Measurements from ENCODE around the gene RIN1.

The RIN1 gene

DNA sequence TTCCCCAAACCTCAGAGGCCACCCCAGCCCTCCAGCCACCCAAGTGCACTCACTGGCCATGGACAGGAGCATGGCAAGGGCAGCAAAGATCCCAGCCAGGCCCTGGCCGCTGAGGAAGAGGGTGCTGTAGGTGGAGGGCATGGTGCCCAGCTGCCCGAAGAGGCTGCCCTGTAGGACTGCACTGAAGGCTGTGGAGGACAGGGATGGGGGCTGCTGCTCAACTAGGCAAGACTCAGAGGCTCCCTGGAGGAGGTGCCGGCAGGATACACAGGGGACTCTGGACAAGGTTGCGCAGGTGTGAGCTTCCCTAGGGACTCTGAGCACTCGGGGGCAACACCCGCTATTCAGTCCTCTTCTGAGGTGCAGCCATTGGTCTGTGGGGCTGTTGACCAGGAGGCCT is 32.2 kb upstream of the RIN1 start:
- no peak overlapping the region for H3K4me3 ChIP-seq (ENCODE audit: low read depth, low read length)
- TF ChIP-seq, protein P1, sequence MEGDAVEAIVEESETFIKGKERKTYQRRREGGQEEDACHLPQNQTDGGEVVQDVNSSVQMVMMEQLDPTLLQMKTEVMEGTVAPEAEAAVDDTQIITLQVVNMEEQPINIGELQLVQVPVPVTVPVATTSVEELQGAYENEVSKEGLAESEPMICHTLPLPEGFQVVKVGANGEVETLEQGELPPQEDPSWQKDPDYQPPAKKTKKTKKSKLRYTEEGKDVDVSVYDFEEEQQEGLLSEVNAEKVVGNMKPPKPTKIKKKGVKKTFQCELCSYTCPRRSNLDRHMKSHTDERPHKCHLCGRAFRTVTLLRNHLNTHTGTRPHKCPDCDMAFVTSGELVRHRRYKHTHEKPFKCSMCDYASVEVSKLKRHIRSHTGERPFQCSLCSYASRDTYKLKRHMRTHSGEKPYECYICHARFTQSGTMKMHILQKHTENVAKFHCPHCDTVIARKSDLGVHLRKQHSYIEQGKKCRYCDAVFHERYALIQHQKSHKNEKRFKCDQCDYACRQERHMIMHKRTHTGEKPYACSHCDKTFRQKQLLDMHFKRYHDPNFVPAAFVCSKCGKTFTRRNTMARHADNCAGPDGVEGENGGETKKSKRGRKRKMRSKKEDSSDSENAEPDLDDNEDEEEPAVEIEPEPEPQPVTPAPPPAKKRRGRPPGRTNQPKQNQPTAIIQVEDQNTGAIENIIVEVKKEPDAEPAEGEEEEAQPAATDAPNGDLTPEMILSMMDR (IDR thresholded peaks at IDR 0.05; ENCODE audit: insufficient read depth, low read depth, low read length, missing control alignments) = no peak
- no peak for DNase-seq (ENCODE audit: low read depth)

DNA sequence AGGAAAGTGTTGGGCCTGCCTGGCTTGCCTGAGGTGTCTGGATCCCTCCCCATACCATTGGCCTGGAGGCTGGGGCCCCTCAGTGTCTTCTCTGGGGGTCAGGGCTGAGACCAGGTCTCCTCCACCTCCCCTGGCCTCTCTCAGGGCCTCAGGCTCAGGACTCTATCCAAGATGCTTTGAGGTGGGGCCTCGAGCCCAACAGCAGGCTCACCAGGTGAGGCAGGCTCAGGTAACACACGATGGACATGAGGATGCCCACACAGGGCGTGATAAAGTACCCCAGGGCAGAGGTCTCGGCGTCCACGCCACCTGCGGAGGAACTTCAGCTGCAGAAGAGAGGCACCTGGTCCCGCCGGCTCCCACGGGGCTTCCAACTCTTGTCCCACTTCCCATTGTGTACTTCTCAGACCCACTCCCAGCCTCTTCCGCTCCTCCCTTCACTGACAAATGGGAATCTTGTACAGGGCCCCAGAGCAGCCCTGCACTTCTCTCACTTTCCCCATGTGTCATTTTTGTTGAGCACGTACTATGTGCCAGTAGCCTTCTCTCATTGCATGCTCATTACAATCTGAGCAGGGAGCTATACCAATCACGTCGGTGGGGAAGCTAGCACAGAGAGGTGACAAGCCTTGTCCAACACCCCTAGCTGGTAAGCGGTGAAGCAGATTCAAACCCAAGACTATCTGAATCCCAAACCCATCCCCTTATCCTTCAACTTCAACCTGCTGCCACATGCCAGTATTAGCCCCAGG is 31.5 kb upstream of the RIN1 start:
- TF ChIP-seq, protein P1 (IDR thresholded peaks at IDR 0.05; ENCODE audit: insufficient read depth, low read depth, low read length, missing control alignments) = no peak
- H3K4me3 ChIP-seq (ENCODE audit: low read depth, low read length) = no peak overlapping the region
- no peak for DNase-seq (ENCODE audit: low read depth)

DNA sequence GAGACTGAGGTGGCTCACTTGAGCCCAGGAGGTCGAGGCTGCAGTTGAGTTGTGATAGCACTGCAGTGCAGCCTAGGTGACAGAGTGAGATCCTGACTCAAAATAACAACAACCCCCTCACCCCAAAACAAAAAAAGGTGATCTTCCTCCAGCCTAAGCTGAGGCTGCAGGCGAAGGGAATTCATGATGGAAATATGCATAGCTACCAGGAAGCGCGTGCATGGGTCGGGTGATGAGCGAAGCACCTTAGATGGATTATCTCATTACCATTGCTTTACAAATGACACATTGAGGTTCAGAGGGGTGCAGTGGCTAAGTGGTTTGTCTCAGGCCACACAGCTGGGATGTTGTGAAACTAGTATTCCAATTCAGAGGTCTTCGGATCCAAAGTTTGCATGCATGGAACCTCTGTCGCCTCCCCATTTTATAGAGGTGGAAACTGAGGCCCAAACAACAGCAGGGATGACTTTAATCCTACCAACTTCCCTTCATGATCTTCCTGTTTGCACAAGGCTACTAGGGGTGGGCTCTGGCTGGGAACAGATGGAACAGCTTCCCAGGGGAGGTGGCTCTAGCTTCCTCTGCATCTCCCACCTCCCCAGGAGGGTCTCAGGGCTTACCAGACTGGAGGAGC is 30.7 kb upstream of the RIN1 start:
- DNase-seq (ENCODE audit: low read depth) = no peak
- TF ChIP-seq, protein P1 (IDR thresholded peaks at IDR 0.05; ENCODE audit: insufficient read depth, low read depth, low read length, missing control alignments) = no peak

DNA sequence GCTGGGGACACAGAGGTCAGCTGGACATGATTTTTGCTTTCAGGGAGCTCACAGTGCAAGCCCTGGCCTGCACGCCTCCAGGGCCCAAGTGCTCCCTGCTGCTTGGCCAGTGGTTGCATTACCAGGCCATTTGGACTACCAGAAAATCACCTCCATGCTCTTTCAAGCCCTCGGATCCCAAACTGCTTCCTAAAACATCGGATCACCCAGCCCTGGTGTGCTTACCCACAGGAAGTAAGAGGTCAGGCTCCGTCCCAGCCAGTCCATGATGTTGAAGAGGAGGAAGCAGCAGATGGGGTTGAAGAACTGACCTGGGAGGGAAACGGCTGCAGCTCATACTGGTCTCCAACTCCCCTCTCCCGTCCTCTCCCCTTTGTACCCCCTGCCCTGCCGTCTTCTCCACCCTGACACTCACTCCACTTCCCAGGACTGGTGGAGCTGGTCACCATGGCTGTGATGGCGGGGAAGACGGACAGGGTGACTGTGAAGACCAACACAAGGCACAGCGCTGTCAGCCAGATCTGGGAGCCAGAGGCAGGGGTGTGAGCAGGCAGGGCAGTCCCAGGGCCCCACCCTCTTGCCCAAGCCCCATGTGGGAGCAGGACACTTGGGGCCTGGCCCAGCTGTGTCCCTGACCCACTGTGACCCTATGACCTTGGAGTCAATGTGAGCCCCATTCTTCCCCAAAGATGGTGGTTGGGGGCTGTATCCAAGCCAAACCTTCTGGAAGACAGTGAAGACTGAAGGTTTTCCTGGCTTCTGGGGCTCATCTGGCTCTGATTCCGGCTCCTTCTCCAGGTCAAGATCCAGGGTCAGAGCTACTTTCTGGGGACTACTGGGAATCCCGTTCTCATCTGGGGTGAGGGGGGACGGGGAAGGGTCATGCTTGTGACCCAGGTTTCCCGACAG is 29.7 kb upstream of the RIN1 start:
- DNase-seq (ENCODE audit: low read depth) = no peak
- no peak overlapping the region for H3K4me3 ChIP-seq (ENCODE audit: low read depth, low read length)
- TF ChIP-seq, protein P1 (IDR thresholded peaks at IDR 0.05; ENCODE audit: insufficient read depth, low read depth, low read length, missing control alignments) = no peak

More for the DNA sequence above, 30.7 kb upstream of the RIN1 start:
- no peak overlapping the region for H3K4me3 ChIP-seq (ENCODE audit: low read depth, low read length)

DNA sequence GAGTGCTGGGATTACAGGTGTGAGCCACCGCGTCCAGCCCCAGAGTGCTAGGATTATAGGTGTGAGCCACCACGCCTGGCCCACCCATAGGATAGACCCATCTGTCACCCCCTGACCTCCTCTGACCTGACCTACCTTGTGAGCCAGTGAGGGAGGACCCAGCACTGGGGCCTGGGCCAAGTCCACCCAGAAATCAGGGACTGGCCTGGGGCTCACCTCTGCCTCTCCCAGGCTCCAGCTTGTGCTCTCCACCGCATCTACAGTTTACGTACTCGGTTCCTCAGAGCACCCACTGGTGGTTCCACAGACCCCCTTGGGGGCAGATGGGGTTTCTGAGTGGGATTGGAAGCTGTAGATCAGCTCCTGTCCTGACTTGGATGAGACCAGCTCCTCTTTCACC is 28.9 kb upstream of the RIN1 start:
- no peak for DNase-seq (ENCODE audit: low read depth)
- TF ChIP-seq, protein P1 (IDR thresholded peaks at IDR 0.05; ENCODE audit: insufficient read depth, low read depth, low read length, missing control alignments) = no peak
- H3K4me3 ChIP-seq (ENCODE audit: low read depth, low read length) = no peak overlapping the region

DNA sequence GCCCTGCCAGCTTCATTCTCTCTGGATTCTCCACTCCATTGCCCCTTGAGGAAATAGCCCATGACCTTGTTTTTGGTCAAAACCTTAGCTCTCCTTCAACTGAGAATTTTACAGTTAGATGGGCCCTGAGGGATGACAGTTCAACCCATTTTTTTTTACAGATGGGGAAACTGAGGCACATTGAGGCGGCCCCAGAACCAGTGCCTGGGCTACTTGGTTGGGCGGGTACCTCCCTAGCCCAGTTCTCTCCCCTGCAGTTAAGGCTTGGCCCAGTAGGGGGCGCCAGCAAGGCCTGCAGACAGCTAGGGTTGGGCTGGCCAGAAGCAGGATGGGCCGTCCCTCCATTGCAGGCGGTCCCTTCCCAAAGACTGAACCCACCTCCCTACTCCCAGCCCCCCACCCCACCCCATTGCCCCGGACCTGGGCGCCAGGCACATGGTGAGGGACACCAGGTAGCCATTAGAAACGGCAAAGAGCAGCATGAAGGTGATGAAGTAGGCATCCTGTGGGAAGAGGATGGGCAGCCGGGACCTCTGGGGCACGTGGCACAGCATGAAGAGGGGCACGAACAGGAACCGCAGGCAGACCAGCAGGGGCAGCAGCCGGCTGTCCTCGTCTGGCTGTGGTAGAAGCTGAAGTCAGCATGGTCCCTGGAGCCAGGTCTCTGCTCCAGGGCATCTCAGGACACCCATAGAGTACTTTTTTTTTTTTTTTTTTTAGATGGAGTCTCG is 27.7 kb upstream of the RIN1 start:
- no peak overlapping the region for H3K4me3 ChIP-seq (ENCODE audit: low read depth, low read length)
- peak; percentile 68 for DNase-seq (ENCODE audit: low read depth)
- TF ChIP-seq, protein P1 (IDR thresholded peaks at IDR 0.05; ENCODE audit: insufficient read depth, low read depth, low read length, missing control alignments) = peak; percentile 93
